A673 (cell line): ENCODE results near the gene MPRIP. TPM values are rescaled to one million over a fixed set of nuclear protein-coding genes. Genes with fewer than 3 reads are reported as not detected.

Experiments
- BruUV-seq: library from RNA; stranded (reverse); fragments of 400-500 nt; replicated peaks from 2 replicates; lab custom pipeline; 2021; lab: Mats Ljungman, UMichigan
- CTCF ChIA-PET: fragments of 300-600 bp; sonication (Branson Sonifier 250); formaldehyde crosslinking; loops from one replicate; lab custom pipeline; 2022; ENCODE audit warnings: antibody characterized with exemption; lab: Charles Lee
- POLR2A ChIA-PET: fragments of 300-600 bp; sonication (Branson Sonifier 250); formaldehyde crosslinking; loops from one replicate; lab custom pipeline; 2022; ENCODE audit warnings: antibody characterized with exemption; ENCODE audit not compliant: low non-redundant PET; lab: Charles Lee
- DNase-seq: peaks from one replicate; pipeline ENCODE4 v3.0.0-alpha.2; 2015; ENCODE audit warnings: low spot score
- H3K27ac ChIP-seq: fragments of 200-600 bp; sonication (generic); 2 replicates; pipeline ENCODE4 v1.5.1; 2016; ENCODE audit warnings: mixed run types, low read depth, mild to moderate bottlenecking, mixed read lengths, antibody characterized with exemption, low read length; ENCODE audit not compliant: poor library complexity, severe bottlenecking
- H3K27me3 ChIP-seq: fragments of 200-600 bp; sonication (generic); replicated peaks from 2 replicates; pipeline ENCODE4 v1.6.1; 2017; ENCODE audit warnings: mixed run types, low read depth, mild to moderate bottlenecking, mixed read lengths, antibody characterized with exemption, low read length; ENCODE audit not compliant: insufficient read depth, poor library complexity
- H3K36me3 ChIP-seq: fragments of 200-600 bp; sonication (generic); 2 replicates; pipeline ENCODE4 v1.6.1; 2016; ENCODE audit warnings: mixed run types, mild to moderate bottlenecking, mixed read lengths, antibody characterized with exemption, low read length; ENCODE audit not compliant: insufficient read depth, poor library complexity, severe bottlenecking
- H3K4me1 ChIP-seq: fragments of 200-600 bp; sonication (generic); 2 replicates; pipeline ENCODE4 v1.6.1; 2017; ENCODE audit warnings: mixed run types, mild to moderate bottlenecking, mixed read lengths, antibody characterized with exemption, low read length; ENCODE audit not compliant: insufficient read depth, poor library complexity, severe bottlenecking
- H3K4me3 ChIP-seq: fragments of 200-600 bp; sonication (generic); 2 replicates; pipeline ENCODE4 v1.5.1; 2016; ENCODE audit warnings: low read depth, mixed run types, mild to moderate bottlenecking, mixed read lengths, low read length; ENCODE audit not compliant: poor library complexity, severe bottlenecking
- H3K9me3 ChIP-seq: fragments of 200-600 bp; sonication (generic); 2 replicates; pipeline ENCODE4 v1.6.1; 2016; ENCODE audit warnings: mixed run types, low read depth, mild to moderate bottlenecking, mixed read lengths, antibody characterized with exemption, low read length; ENCODE audit not compliant: poor library complexity, severe bottlenecking
- EZH2 ChIP-seq: fragments of 200-600 bp; sonication (generic); IDR thresholded peaks from 2 replicates; pipeline ENCODE4 v1.6.1; 2017; ENCODE audit warnings: borderline replicate concordance, low read depth, mild to moderate bottlenecking, mixed read lengths, antibody characterized with exemption, low read length; ENCODE audit not compliant: poor library complexity, severe bottlenecking
- intact Hi-C: fragments of 100-400 bp; cut with micrococcal nuclease; formaldehyde crosslinking; loops from one replicate; pipeline ENCODE4 v1.10.0; 2022; ENCODE audit not compliant: unreplicated experiment
- total RNA-seq: library from RNA; stranded (reverse); gene quantifications from 2 replicates; pipeline ENCODE4 v1.2.3, GENCODE V29; 2021
- TF ChIP-seq, protein P1 (sequence below): fragments of 300-800, 200-600 bp; sonication (generic); conservative IDR thresholded peaks from 2 replicates; pipeline ENCODE4 v1.5.1; 2017; ENCODE audit warnings: low read depth, mild to moderate bottlenecking, antibody characterized with exemption, low read length, moderate library complexity, mixed read lengths

The MPRIP gene
- total RNA-seq, 1 experiment from 2014 or later: 290 TPM

DNA sequence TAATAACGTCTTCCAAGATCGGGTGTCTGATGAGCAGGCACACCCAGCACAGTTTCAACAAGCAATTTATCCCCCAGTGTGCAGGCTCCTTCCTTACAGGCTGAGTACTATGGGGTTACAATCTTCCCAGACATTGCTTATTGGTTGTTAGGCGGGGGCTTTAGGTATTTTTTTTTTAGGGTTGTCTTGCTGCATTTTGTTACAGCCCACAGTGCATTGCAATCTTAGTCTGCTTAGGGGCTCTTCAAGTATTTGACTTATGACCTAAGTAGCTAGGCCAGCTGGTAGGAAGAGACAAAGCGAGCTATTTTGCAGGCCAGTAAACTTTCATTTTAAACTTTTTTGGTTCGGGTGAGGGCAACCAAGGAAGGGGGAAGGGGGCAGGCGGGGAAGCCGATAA, 158.1 kb downstream of the MPRIP start:
- H3K27me3 ChIP-seq: no peaks in the 10 kb centered on the region
- ChIA-PET CTCF (interaction anchor here (1.6 kb wide), 1 partner anchor 58 kb away, joined by 4 read pairs; no protein-coding TSS in a partner anchor), POLR2A (interaction anchor here (0.9 kb wide), 1 partner anchor 144 kb away, joined by 6 read pairs; no protein-coding TSS in a partner anchor)
- peaks cover 15% of the 10 kb centered on the region for H3K36me3 ChIP-seq
- TF ChIP-seq, protein P1, sequence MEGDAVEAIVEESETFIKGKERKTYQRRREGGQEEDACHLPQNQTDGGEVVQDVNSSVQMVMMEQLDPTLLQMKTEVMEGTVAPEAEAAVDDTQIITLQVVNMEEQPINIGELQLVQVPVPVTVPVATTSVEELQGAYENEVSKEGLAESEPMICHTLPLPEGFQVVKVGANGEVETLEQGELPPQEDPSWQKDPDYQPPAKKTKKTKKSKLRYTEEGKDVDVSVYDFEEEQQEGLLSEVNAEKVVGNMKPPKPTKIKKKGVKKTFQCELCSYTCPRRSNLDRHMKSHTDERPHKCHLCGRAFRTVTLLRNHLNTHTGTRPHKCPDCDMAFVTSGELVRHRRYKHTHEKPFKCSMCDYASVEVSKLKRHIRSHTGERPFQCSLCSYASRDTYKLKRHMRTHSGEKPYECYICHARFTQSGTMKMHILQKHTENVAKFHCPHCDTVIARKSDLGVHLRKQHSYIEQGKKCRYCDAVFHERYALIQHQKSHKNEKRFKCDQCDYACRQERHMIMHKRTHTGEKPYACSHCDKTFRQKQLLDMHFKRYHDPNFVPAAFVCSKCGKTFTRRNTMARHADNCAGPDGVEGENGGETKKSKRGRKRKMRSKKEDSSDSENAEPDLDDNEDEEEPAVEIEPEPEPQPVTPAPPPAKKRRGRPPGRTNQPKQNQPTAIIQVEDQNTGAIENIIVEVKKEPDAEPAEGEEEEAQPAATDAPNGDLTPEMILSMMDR: no peak
- TF ChIP-seq EZH2: no peak
- peaks cover 9% of the 10 kb centered on the region for H3K4me1 ChIP-seq
- no TSS peak for BruUV-seq
- no peak overlapping the region for H3K27ac ChIP-seq
- no peak overlapping the region for H3K4me3 ChIP-seq
- intact Hi-C loops: no loop called here
- DNase-seq: no peak
- no peaks in the 10 kb centered on the region for H3K9me3 ChIP-seq

DNA sequence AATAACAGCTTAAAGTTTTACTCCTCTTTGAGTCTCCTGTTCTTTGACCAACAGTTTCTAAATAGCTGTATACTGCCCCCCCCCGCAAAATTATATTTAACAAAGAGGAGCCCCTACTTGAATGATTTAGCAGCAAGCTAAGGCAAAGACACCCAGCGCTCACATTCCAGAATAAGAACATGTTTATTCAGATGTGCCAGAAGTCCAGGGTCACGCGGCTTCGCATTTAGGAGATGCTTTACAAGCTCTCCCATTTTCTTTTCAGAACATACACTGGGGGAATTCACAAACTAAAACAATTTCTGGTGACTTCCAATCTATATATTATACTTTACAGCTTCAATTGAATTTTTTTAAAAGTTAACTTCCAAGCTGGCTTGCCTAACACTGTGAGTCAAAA, 158.6 kb downstream of the MPRIP start:
- Histone ChIP-seq H3K4me1 (peaks cover 9% of the 10 kb centered on the region), H3K27ac (no peak overlapping the region), H3K36me3 (peaks cover 15% of the 10 kb centered on the region), H3K4me3 (no peak overlapping the region), H3K9me3 (no peaks in the 10 kb centered on the region), H3K27me3 (no peaks in the 10 kb centered on the region)
- no peak for TF ChIP-seq EZH2
- TF ChIP-seq, protein P1: no peak
- DNase-seq: no peak
- ChIA-PET CTCF (interaction anchor here (1.6 kb wide), 1 partner anchor 59 kb away, joined by 4 read pairs; no protein-coding TSS in a partner anchor), POLR2A (no interaction called here)
- no TSS peak for BruUV-seq
- intact Hi-C loops: no loop called here

DNA sequence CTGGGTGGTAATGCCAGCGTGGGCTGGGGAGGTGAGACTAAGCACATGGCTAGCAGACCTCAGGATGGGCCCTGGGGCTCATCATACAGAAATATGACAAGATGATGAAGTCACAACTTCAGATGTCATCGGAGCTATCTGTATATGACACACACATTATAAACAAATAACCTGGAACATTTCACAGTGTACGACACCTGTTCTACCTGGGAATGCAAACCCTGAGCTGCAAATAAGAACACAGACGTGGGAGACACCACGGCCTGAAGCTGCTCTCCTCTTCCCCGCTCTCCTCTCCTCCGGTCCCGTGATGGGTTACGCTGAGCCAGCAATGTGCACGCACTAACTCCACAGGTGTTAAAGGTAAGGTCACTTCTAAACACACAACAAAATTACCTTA, 159.0 kb downstream of the MPRIP start:
- POLR2A ChIA-PET: no interaction called here
- intact Hi-C loops: no loop called here

More for the DNA sequence above, 159.0 kb downstream of the MPRIP start:
- CTCF ChIA-PET: no interaction called here
- Histone ChIP-seq H3K4me1 (peaks cover 9% of the 10 kb centered on the region), H3K36me3 (peaks cover 15% of the 10 kb centered on the region), H3K9me3 (no peaks in the 10 kb centered on the region), H3K27ac (no peak overlapping the region), H3K4me3 (no peak overlapping the region), H3K27me3 (no peaks in the 10 kb centered on the region)
- DNase-seq: no peak
- TF ChIP-seq, protein P1: no peak
- no peak for TF ChIP-seq EZH2
- no TSS peak for BruUV-seq
